GM23248 (cell line): ENCODE results near the gene DHRS12.

Source experiments
- EZH2 ChIP-seq: fragments of 200-600 bp; sonication (generic); IDR thresholded peaks from 2 replicates; pipeline ENCODE4 v1.6.1; 2018; ENCODE audit warnings: antibody characterized with exemption, mild to moderate bottlenecking; ENCODE audit not compliant: insufficient read depth, poor library complexity, severe bottlenecking
- EZH2phosphoT487 ChIP-seq: fragments of 200-600 bp; sonication (generic); IDR thresholded peaks from 2 replicates; pipeline ENCODE4 v1.6.1; 2018; ENCODE audit warnings: antibody characterized with exemption, moderate library complexity, mild to moderate bottlenecking, low read depth; ENCODE audit not compliant: insufficient read depth

DNA sequence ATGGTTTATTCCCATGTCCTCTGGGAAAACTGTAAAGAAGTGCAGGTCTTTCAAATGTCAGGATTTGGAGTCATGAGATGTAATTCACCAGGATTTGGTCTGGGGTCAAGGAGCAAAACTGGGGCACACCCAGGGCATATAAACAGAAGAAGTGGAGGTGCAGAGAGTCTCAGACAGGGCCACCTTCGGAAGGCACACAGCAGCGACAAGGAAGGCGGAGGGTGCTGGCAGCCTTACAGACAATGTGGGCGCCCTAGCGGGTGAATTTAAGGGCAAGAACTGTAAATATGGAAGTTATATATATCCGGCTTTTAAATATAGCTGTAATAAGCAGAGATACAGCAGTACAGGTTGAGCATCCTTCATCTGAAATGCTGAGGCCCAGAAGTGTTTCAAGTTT, 31.2 kb downstream of the DHRS12 start:
- TF ChIP-seq EZH2 (no peak), EZH2phosphoT487 (no peak)
